Erythroblast (primary cell): ENCODE measurements around the gene SPA17.

Experiments
- GATA1 ChIP-seq: IDR thresholded peaks from 2 replicates; pipeline ENCODE4 v1.6.1; 2011; ENCODE audit warnings: low read depth, mild to moderate bottlenecking, control low read depth, low read length, moderate library complexity
- POLR2A ChIP-seq: IDR thresholded peaks from 2 replicates; pipeline ENCODE4 v1.6.1; 2011; ENCODE audit warnings: mild to moderate bottlenecking, low read length

DNA sequence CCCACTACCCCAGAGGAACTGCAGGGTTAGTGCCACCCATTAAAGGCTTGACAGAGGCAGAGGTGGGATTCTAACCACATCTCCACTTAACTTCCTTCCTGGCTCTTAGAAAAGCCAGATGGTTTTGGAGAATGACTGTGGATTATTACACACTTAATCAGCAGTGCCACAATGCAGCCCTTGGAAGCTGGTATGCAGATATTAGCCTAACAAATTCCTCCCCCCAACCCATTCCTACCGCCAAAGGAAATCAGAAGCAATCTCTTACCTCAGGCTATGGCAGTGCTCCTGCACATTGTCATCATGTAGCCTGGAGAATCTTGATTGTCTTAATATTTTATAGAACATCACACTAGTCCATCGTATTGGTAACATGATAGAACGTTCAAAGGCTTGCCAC lies 42.9 kb downstream of the SPA17 start:
- TF ChIP-seq POLR2A: no peak
- no peak for TF ChIP-seq GATA1
